Lower leg skin (tissue), 3 donors: ENCODE data around the gene LGR4.

Experiments
- CTCF ChIP-seq, 3 donors: fragments of 450-650 bp; IDR thresholded peaks; one replicate each; pipeline ENCODE4 v1.5.1; 2016; ENCODE audit warnings: antibody characterized with exemption in 3 of 3, mild to moderate bottlenecking in 3 of 3, moderate library complexity in 2 of 3
- POLR2A ChIP-seq, 2 donors: fragments of 450-650 bp; IDR thresholded peaks; one replicate each; pipeline ENCODE4 v1.6.1; 2016 to 2017; ENCODE audit warnings: antibody characterized with exemption in 2 of 2, mild to moderate bottlenecking in 1 of 2, moderate library complexity in 1 of 2

- no peak for TF ChIP-seq CTCF (IDR thresholded peaks at IDR 0.05)
- TF ChIP-seq POLR2A (IDR thresholded peaks at IDR 0.05): no peak
Observed at GRCh38 chr11:27456795-27457329, 15.7 kb downstream of the LGR4 start.
